Uterus (tissue), 4 donors: Measurements from ENCODE around the gene SELE. TPM values are rescaled to one million over a fixed set of nuclear protein-coding genes. Genes with fewer than 3 reads are reported as not detected.

ENCODE experiments used
- DNase-seq, 2 donors: peaks; one replicate each; pipeline ENCODE4 v3.0.0-alpha.2; 2019 to 2020
- H3K27ac ChIP-seq, 2 donors: fragments of 200-600 bp; sonication (generic); 1 replicate in 1 of 2; 2 replicates in 1 of 2; pipeline ENCODE4 v1.5.1; 2016 to 2018
- H3K27me3 ChIP-seq, 2 donors: fragments of 200-600 bp; sonication (generic); one replicate each; pipeline ENCODE4 v1.5.1; 2018 to 2019; ENCODE audit warnings: control low read depth in 1 of 2
- H3K36me3 ChIP-seq, 2 donors: fragments of 200-600 bp; sonication (generic); one replicate each; pipeline ENCODE4 v1.5.1; 2019; ENCODE audit warnings: control low read depth in 1 of 2
- H3K4me1 ChIP-seq, 2 donors: fragments of 200-600 bp; sonication (generic); one replicate each; pipeline ENCODE4 v1.5.1; 2018 to 2019; ENCODE audit warnings: control low read depth in 1 of 2
- H3K4me3 ChIP-seq, 2 donors: fragments of 200-600 bp; sonication (generic); 1 replicate in 1 of 2; 2 replicates in 1 of 2; pipeline ENCODE4 v1.5.1; 2018 to 2019; ENCODE audit warnings: mild to moderate bottlenecking in 1 of 2
- H3K9me3 ChIP-seq, 2 donors: fragments of 200-600 bp; sonication (generic); one replicate each; pipeline ENCODE4 v1.5.1; 2019; ENCODE audit warnings: control low read depth in 1 of 2
- POLR2A ChIP-seq, 2 donors: fragments of 450-650 bp; IDR thresholded peaks; one replicate each; pipeline ENCODE4 v1.6.1; 2016; ENCODE audit warnings: antibody characterized with exemption in 2 of 2, mild to moderate bottlenecking in 1 of 2, moderate library complexity in 1 of 2
- intact Hi-C: fragments of 100-400 bp; cut with DNase I; formaldehyde crosslinking; loops from one replicate; pipeline ENCODE4 v1.15.1; 2023; ENCODE audit warnings: low total_unique reads
- total RNA-seq, 4 donors: library from RNA; depleted of rRNA in 3 of 4; stranded (reverse); fragments of >200 nt in 3 of 4; gene quantifications; one replicate each; pipeline versions ENCODE4 v1.1.0 to v1.2.4, GENCODE V29; 2014 to 2023
- TF ChIP-seq, protein P1 (sequence below), 4 experiments: fragments of 200-600 bp in 2 of 4; fragments of 450-650 bp in 2 of 4; sonication (generic) in 2 of 4; IDR thresholded peaks; one replicate each; pipeline ENCODE4 v1.5.1; 2016 to 2019; ENCODE audit warnings: antibody characterized with exemption in 4 of 4, mild to moderate bottlenecking in 2 of 4, moderate library complexity in 1 of 4
- donor health status: DM: yes; HTN: yes; CAD: no.

SELE gene, protein sequence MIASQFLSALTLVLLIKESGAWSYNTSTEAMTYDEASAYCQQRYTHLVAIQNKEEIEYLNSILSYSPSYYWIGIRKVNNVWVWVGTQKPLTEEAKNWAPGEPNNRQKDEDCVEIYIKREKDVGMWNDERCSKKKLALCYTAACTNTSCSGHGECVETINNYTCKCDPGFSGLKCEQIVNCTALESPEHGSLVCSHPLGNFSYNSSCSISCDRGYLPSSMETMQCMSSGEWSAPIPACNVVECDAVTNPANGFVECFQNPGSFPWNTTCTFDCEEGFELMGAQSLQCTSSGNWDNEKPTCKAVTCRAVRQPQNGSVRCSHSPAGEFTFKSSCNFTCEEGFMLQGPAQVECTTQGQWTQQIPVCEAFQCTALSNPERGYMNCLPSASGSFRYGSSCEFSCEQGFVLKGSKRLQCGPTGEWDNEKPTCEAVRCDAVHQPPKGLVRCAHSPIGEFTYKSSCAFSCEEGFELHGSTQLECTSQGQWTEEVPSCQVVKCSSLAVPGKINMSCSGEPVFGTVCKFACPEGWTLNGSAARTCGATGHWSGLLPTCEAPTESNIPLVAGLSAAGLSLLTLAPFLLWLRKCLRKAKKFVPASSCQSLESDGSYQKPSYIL
- total RNA-seq, result 1 to 10 TPM in 2 of 4 donors, under 1 TPM in 2; under 0.01 to 7.9 (median 3.2) TPM

DNA sequence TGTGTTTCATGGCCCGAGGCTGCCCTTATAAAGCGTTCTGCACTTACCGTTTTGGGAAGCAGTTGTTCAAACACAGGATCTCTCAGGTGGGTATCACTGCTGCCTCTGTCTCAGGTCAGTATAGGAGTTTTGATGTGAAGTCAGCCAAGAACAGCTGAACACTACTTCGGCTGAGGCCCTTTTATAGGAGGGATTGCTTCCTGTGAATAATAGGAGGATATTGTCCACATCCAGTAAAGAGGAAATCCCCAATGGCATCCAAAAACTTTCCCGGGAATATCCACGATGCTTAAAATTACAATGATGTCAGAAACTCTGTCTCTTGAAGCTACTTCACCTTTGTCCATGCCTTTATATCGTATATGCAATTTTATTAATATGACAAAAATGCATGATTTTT lies at the start of gene SELE:
TSS of gene SELE (minus strand) at position 156 of the 400 bp plus-strand sequence. CDS start 467 bp downstream, outside the sequence.
- H3K9me3 ChIP-seq, result no peaks in the 10 kb centered on the region
- H3K27ac ChIP-seq, result no peak within 1 kb of the TSS
- H3K36me3 ChIP-seq, result no peaks in the 10 kb centered on the region
- intact Hi-C loops, result no loop called here
- H3K4me3 ChIP-seq, result no peak within 1 kb of the TSS
- H3K27me3 ChIP-seq, result no peaks in the 10 kb centered on the region
- H3K4me1 ChIP-seq, result no peaks in the 10 kb centered on the region
- TF ChIP-seq POLR2A (IDR thresholded peaks at IDR 0.05), result no peak
- TF ChIP-seq, protein P1, sequence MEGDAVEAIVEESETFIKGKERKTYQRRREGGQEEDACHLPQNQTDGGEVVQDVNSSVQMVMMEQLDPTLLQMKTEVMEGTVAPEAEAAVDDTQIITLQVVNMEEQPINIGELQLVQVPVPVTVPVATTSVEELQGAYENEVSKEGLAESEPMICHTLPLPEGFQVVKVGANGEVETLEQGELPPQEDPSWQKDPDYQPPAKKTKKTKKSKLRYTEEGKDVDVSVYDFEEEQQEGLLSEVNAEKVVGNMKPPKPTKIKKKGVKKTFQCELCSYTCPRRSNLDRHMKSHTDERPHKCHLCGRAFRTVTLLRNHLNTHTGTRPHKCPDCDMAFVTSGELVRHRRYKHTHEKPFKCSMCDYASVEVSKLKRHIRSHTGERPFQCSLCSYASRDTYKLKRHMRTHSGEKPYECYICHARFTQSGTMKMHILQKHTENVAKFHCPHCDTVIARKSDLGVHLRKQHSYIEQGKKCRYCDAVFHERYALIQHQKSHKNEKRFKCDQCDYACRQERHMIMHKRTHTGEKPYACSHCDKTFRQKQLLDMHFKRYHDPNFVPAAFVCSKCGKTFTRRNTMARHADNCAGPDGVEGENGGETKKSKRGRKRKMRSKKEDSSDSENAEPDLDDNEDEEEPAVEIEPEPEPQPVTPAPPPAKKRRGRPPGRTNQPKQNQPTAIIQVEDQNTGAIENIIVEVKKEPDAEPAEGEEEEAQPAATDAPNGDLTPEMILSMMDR (IDR thresholded peaks at IDR 0.05), result no peak
- no peak for DNase-seq

DNA sequence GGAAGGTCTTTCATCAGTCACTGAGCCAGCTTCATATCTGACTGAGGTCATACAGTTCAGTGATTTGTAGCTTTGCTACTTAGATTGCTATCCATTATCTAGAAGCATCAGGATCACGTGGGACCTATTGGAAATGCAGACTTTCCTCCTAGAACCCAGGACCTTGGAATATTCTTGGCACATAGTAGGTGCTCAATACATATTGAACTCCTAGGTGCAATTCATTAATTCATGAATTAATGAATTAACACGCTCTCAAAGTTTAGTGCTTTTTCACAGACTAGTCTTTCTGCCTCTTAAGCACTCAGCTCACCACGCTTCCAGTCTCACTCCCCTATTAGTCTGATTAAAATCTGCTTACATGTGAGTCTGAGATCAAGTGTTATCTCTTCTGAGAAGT lies 48.7 kb upstream of the SELE start:
- no peak for DNase-seq
- TF ChIP-seq, protein P1 (IDR thresholded peaks at IDR 0.05), result no peak
- no peak for TF ChIP-seq POLR2A (IDR thresholded peaks at IDR 0.05)

DNA sequence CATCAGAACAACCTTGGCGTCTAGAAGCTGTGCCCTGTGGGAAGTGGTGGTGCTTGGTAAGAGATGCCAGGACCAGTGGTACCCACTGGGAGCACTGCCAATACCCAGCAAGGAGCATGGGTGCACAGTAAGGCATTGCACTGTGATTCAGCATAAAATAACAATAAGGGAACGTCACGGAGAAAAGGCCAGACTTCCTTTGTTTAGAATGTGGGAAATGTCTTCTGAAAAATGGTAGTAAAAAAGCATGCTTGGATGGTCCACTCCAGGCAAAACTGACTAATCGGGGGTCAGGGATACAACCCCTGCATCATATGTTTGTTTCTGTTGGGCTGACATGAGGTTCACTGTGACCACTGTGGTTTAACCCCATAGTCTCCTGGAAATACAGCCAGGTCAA lies 46.1 kb upstream of the SELE start:
- no peaks in the 10 kb centered on the region for H3K36me3 ChIP-seq
- H3K9me3 ChIP-seq, result no peaks in the 10 kb centered on the region
- TF ChIP-seq, protein P1 (IDR thresholded peaks at IDR 0.05), result no peak
- TF ChIP-seq POLR2A (IDR thresholded peaks at IDR 0.05), result no peak
- no peak overlapping the region for H3K4me3 ChIP-seq
- H3K27me3 ChIP-seq, result no peaks in the 10 kb centered on the region
- intact Hi-C loops, result no loop called here
- no peak overlapping the region for H3K27ac ChIP-seq
- DNase-seq, result no peak
- H3K4me1 ChIP-seq, result no peaks in the 10 kb centered on the region

More for the DNA sequence above, 48.7 kb upstream of the SELE start:
- Histone ChIP-seq H3K27me3 (no peaks in the 10 kb centered on the region), H3K4me3 (no peak overlapping the region), H3K9me3 (no peaks in the 10 kb centered on the region), H3K36me3 (no peaks in the 10 kb centered on the region), H3K27ac (no peak overlapping the region), H3K4me1 (no peaks in the 10 kb centered on the region)
- intact Hi-C loops, result no loop called here

DNA sequence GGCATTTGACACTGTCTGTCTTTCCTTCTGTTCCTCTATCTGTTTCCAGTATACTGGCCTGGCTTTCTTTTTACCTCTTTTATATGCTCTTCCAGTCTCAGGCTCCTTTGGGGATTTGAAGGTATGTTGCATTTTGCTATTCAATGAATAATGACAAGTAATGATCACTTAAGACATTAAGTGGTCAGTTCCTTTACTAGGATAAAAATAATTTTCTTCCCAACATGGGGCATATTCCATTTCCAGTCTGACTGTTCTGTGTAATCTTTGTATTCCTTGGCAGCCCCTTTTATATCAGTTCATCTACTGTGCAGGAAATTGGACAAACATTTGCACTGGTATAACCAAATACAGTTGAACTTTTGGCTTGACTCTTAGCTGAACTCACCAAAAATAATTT lies 45.3 kb upstream of the SELE start:
- intact Hi-C loops, result no loop called here
- Histone ChIP-seq H3K27me3 (no peaks in the 10 kb centered on the region), H3K9me3 (no peaks in the 10 kb centered on the region), H3K36me3 (no peaks in the 10 kb centered on the region), H3K27ac (no peak overlapping the region), H3K4me3 (no peak overlapping the region), H3K4me1 (no peaks in the 10 kb centered on the region)
- DNase-seq, result no peak
- no peak for TF ChIP-seq POLR2A (IDR thresholded peaks at IDR 0.05)

DNA sequence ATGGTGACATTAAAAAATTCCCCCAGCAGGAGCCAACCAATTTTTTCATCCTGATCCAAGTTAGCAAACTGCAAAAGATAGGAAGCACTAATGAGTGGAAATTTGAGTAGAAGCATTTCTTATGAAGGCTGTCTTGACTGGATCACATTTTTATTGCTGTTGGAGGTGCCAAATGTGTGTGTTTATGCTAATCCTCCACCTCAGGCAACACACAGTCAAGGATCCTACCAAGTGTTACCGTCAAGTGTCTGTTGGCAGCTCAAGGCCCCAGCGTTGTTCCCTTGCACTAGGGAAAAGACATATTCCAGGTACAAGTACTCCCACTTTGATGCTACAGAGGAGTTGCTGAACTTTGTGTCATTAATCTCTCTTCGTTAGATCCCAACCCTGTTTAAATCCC lies 42.6 kb upstream of the SELE start:
- no peaks in the 10 kb centered on the region for H3K36me3 ChIP-seq
- TF ChIP-seq, protein P1 (IDR thresholded peaks at IDR 0.05), result no peak
- TF ChIP-seq POLR2A (IDR thresholded peaks at IDR 0.05), result no peak
- no peak overlapping the region for H3K4me3 ChIP-seq
- H3K4me1 ChIP-seq, result no peaks in the 10 kb centered on the region
- no peaks in the 10 kb centered on the region for H3K27me3 ChIP-seq
- no peaks in the 10 kb centered on the region for H3K9me3 ChIP-seq
- no peak for DNase-seq
- H3K27ac ChIP-seq, result no peak overlapping the region
- intact Hi-C loops, result no loop called here
